Measurements from ENCODE around the gene KPNA1.

The KPNA1 gene

DNA sequence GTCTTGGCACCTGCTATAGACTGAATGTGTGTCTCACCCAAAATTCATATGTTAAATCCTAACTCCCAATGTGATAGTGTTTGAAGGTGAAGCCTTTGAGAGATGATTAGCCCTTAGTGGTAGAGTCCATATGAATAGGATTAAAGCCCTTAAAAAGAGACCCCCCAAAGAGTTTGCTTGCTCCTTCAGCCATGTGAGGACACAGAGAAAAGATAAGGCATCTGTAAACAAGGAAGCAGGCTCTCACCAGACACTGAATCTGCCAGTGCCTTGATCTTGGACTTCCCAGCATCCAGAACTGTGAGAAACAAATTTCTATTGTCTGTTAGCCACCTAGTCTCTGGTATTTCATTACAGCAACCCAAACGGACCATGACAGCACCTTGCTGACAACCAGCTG lies 16.6 kb downstream of the KPNA1 start:
- TF ChIP-seq, protein P1, sequence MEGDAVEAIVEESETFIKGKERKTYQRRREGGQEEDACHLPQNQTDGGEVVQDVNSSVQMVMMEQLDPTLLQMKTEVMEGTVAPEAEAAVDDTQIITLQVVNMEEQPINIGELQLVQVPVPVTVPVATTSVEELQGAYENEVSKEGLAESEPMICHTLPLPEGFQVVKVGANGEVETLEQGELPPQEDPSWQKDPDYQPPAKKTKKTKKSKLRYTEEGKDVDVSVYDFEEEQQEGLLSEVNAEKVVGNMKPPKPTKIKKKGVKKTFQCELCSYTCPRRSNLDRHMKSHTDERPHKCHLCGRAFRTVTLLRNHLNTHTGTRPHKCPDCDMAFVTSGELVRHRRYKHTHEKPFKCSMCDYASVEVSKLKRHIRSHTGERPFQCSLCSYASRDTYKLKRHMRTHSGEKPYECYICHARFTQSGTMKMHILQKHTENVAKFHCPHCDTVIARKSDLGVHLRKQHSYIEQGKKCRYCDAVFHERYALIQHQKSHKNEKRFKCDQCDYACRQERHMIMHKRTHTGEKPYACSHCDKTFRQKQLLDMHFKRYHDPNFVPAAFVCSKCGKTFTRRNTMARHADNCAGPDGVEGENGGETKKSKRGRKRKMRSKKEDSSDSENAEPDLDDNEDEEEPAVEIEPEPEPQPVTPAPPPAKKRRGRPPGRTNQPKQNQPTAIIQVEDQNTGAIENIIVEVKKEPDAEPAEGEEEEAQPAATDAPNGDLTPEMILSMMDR (IDR thresholded peaks at IDR 0.05; ENCODE audit: low read depth, low read length), result no peak
- H3K4me3 ChIP-seq (ENCODE audit: low read depth, low read length), result no peak overlapping the region

DNA sequence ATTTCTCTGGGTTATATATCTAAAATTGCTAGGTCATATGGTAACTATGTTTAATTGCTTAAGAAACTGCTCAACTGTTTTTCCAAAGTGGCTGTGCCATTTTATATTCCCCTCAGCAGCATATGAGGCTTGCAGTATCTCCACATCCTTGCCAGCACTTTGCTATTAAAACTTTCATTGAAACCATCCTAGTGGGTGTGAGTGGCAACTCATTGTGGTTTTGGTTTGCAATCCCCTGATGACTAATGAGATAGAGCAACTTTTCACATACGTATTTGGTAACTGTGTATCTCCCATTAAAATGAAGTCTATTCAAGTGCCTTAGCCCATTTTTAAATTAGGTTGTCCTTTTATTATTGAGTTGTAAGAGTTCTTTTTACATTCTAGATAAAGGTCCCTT lies 17.3 kb downstream of the KPNA1 start:
- H3K4me3 ChIP-seq (ENCODE audit: low read depth, low read length), result no peak overlapping the region
- TF ChIP-seq, protein P1 (IDR thresholded peaks at IDR 0.05; ENCODE audit: low read depth, low read length), result no peak

DNA sequence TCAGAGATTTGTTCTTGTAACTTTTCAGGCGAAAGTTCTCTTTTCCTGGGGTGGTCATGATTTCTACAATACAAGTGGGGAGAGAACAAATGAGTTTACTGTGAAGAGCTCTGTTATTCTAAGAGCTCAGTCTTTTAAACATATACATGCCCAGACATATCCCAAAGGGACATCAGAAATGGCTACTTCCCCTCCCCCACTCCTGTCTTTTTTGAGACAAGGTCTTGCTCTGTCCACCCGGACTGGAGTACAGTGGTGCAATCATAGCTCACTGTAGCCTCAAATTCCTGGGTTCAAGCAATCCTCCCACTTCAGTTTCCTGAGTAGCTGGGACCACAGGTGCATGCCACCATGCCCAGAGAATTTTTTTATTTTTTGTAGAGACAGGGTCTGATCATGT lies 18.2 kb downstream of the KPNA1 start:
- TF ChIP-seq, protein P1 (IDR thresholded peaks at IDR 0.05; ENCODE audit: low read depth, low read length), result no peak

DNA sequence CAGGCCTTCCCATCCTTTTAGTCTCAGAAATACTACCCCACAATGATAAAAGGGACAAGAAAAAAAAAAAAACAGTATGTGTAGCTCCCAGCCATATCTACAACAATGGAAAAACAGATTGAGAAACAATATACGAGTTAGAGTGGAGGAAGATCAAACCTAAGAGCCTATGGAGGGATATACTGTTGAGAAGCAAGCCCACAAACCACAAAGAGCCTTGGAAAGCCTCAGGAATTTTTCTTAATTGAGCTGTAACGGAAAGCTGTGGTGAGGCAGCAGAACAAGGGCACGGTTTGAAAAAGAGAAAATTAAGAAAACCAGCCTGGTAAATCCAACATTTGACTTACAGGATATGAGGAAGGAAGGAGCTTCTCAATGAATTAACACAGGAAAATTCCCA lies 21.4 kb downstream of the KPNA1 start:
- TF ChIP-seq, protein P1 (IDR thresholded peaks at IDR 0.05; ENCODE audit: low read depth, low read length), result no peak
- no peak overlapping the region for H3K4me3 ChIP-seq (ENCODE audit: low read depth, low read length)

More for the DNA sequence above, 18.2 kb downstream of the KPNA1 start:
- H3K4me3 ChIP-seq (ENCODE audit: low read depth, low read length), result no peak overlapping the region

- TF ChIP-seq, protein P1 (IDR thresholded peaks at IDR 0.05; ENCODE audit: low read depth, low read length), result no peak
- no peak overlapping the region for H3K4me3 ChIP-seq (ENCODE audit: low read depth, low read length)
Measured at GRCh38 chr3:122488262-122488973, 26.3 kb downstream of the KPNA1 start.

- H3K4me3 ChIP-seq (ENCODE audit: low read depth, low read length), result no peak overlapping the region
- TF ChIP-seq, protein P1 (IDR thresholded peaks at IDR 0.05; ENCODE audit: low read depth, low read length), result no peak
Measured at GRCh38 chr3:122484985-122485384, 29.8 kb downstream of the KPNA1 start.

GRCh38 chr3:122481390-122481789 lies 33.3 kb downstream of the KPNA1 start:
- H3K4me3 ChIP-seq (ENCODE audit: low read depth, low read length), result no peak overlapping the region
- TF ChIP-seq, protein P1 (IDR thresholded peaks at IDR 0.05; ENCODE audit: low read depth, low read length), result no peak

Measured in WI38 (cell line).